ENCODE measurements around the gene SHC3. TPM values are rescaled to one million over a fixed set of nuclear protein-coding genes. Genes with fewer than 3 reads are reported as not detected.

SHC3 gene
- total RNA-seq, 2 experiments from 2014 or later = not detected

- DNase-seq = no peak
- ChIA-PET CTCF (no interaction called here), POLR2A (no interaction called here)
- Mint-ChIP-seq H3K9me3 (no peaks in the 10 kb centered on the region), H3K4me1 (no peaks in the 10 kb centered on the region), H3K27me3 (peaks cover 6% of the 10 kb centered on the region), H3K27ac (no peak overlapping the region), H3K4me3 (no peak overlapping the region), H3K36me3 (ENCODE audit: low read depth) (no peaks in the 10 kb centered on the region)
Observed at GRCh38 chr9:89097219-89097618, 81.4 kb downstream of the SHC3 start.

- Mint-ChIP-seq H3K36me3 (ENCODE audit: low read depth) (no peaks in the 10 kb centered on the region), H3K9me3 (no peaks in the 10 kb centered on the region), H3K4me1 (no peaks in the 10 kb centered on the region), H3K27me3 (peaks cover 3% of the 10 kb centered on the region), H3K4me3 (no peak overlapping the region), H3K27ac (no peak overlapping the region)
- ChIA-PET CTCF (no interaction called here), POLR2A (no interaction called here)
- DNase-seq = no peak
Observed at GRCh38 chr9:89096807-89097206, 81.8 kb downstream of the SHC3 start.

- ChIA-PET POLR2A (no interaction called here), CTCF (no interaction called here)
- Mint-ChIP-seq H3K36me3 (ENCODE audit: low read depth) (no peaks in the 10 kb centered on the region), H3K4me1 (no peaks in the 10 kb centered on the region), H3K9me3 (no peaks in the 10 kb centered on the region), H3K4me3 (no peak overlapping the region), H3K27me3 (peaks cover 2% of the 10 kb centered on the region), H3K27ac (no peak overlapping the region)
- no peak for DNase-seq
Observed at GRCh38 chr9:89095761-89096528, 82.7 kb downstream of the SHC3 start.

DNA sequence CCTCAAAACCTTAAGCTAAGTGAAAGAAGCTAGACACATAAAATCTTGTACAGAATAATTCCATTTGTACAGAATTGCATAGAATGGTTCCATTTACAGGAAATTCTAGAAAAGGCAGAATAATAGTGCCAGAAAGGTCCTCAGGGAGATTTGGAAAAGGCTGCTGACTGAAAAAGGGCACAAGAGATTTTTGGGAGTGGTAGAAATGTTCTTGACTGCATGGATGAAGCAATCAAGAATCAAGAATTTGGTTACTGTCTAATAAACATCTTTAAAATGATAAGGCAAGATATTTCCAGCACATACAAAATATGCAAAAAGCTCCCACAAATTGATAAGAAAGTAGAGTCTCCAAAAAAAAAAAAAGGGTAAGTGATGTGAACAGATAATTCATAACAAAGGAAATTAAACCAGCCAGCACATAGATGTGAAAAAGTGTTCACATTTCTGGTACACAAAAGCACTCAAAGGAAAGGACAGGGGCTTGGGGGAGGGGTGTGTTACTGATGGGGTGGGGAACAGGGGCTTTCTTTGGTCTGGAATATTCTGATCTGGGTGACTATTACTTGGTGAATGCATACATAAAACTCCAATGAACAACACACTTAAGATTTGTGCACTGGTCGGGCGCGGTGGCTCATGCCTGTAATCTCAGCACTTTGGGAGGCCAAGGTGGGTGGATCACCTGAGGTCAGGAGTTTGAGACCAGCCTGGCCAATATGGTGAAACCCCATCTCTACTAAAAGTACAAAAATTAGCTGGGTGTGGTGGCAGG is 85.2 kb downstream of the SHC3 start:
- POLR2A ChIA-PET = no interaction called here
- CTCF ChIA-PET = no interaction called here
- Mint-ChIP-seq H3K4me1 (no peaks in the 10 kb centered on the region), H3K4me3 (no peak overlapping the region), H3K36me3 (ENCODE audit: low read depth) (no peaks in the 10 kb centered on the region), H3K27me3 (peaks cover 2% of the 10 kb centered on the region), H3K9me3 (no peaks in the 10 kb centered on the region), H3K27ac (no peak overlapping the region)
- no peak for DNase-seq

DNA sequence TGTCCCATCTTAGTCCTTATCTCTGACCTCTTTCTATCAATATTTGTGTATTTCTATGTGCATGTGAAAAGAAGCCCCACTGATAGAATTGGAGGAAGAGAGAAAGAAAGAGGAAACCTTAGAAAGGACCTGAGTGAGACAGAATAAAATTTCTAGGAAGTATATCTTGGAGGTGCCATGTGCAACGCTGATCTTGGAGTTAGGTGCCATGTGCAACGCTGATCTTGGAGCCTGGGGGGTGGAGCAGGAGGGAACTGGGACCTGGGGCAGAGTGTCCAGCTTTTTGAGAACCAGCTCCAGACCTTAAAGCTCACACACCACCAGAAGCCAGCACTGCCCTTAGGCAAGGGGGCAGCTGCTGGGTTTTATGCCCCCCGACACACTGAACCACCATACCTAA is 89.4 kb downstream of the SHC3 start:
- no peak overlapping the region for H3K27ac Mint-ChIP-seq
- POLR2A ChIA-PET = no interaction called here
- H3K9me3 Mint-ChIP-seq = no peaks in the 10 kb centered on the region
- no peaks in the 10 kb centered on the region for H3K4me1 Mint-ChIP-seq
- no peaks in the 10 kb centered on the region for H3K27me3 Mint-ChIP-seq
- no peaks in the 10 kb centered on the region for H3K36me3 Mint-ChIP-seq (ENCODE audit: low read depth)
- no peak for DNase-seq
- no peak overlapping the region for H3K4me3 Mint-ChIP-seq
- CTCF ChIA-PET = no interaction called here

- H3K9me3 Mint-ChIP-seq = no peaks in the 10 kb centered on the region
Observed at GRCh38 chr9:89083626-89084025, 95.0 kb downstream of the SHC3 start.

DNA sequence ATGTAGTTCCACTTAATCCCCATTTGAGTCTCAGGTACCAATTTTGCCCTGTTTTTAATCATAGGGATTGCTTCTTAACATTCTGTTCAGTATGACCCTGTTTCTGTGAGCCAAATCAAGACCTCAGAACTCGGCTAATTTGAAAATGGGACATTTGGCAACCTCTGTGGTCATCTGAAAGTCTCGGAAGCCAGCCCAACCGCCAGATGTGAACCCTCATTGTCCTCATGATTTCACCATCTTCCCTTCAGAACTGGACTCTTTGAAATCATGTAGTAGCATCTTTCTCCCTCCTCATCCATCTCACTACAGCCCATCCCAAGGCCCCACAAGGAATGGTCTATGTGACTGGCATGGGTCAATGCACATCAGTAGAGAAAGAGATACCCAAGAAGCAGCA is 98.4 kb downstream of the SHC3 start:
- Mint-ChIP-seq H3K4me1 (no peaks in the 10 kb centered on the region), H3K27ac (no peak overlapping the region), H3K4me3 (no peak overlapping the region), H3K9me3 (no peaks in the 10 kb centered on the region), H3K27me3 (peaks cover 15% of the 10 kb centered on the region), H3K36me3 (ENCODE audit: low read depth) (no peaks in the 10 kb centered on the region)
- ChIA-PET POLR2A (no interaction called here), CTCF (no interaction called here)
- no peak for DNase-seq

More at GRCh38 chr9:89083626-89084025, 95.0 kb downstream of the SHC3 start:
- ChIA-PET CTCF (interaction anchor here (0.5 kb wide), 1 partner anchor 15 kb away, joined by 3 read pairs; no protein-coding TSS in a partner anchor), POLR2A (no interaction called here)
- Mint-ChIP-seq H3K4me3 (no peak overlapping the region), H3K27me3 (peaks cover 4% of the 10 kb centered on the region), H3K4me1 (no peaks in the 10 kb centered on the region), H3K27ac (no peak overlapping the region), H3K36me3 (ENCODE audit: low read depth) (no peaks in the 10 kb centered on the region)
- no peak for DNase-seq

GRCh38 chr9:89079391-89079790 is 99.2 kb downstream of the SHC3 start:
- Mint-ChIP-seq H3K27me3 (peaks cover 15% of the 10 kb centered on the region), H3K27ac (no peak overlapping the region), H3K4me3 (no peak overlapping the region), H3K4me1 (no peaks in the 10 kb centered on the region), H3K36me3 (ENCODE audit: low read depth) (no peaks in the 10 kb centered on the region), H3K9me3 (no peaks in the 10 kb centered on the region)
- DNase-seq = no peak
- POLR2A ChIA-PET = no interaction called here
- CTCF ChIA-PET = no interaction called here

DNA sequence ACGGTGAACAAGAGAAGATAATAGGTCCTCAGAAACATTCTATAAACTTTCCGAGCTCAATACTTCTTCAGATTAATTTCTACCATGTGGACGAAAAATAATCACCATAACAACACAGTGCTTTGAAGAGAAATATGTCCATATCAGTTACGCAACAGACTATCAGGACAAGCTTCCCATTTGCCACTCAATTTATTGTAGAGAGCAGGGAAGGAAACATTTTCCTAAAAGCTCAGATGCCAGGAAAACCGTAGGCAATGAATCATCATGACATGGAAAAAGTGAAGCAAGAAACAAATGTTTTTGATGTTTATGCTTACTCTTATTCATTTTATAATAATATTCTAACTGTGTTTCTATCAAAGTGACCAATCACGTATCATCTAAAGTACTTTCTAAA is 99.8 kb downstream of the SHC3 start:
- peaks cover 15% of the 10 kb centered on the region for H3K27me3 Mint-ChIP-seq
- no peaks in the 10 kb centered on the region for H3K4me1 Mint-ChIP-seq
- no peak for DNase-seq
- H3K9me3 Mint-ChIP-seq = no peaks in the 10 kb centered on the region
- CTCF ChIA-PET = no interaction called here
- POLR2A ChIA-PET = no interaction called here
- H3K36me3 Mint-ChIP-seq (ENCODE audit: low read depth) = no peaks in the 10 kb centered on the region
- no peak overlapping the region for H3K4me3 Mint-ChIP-seq
- H3K27ac Mint-ChIP-seq = no peak overlapping the region

DNA sequence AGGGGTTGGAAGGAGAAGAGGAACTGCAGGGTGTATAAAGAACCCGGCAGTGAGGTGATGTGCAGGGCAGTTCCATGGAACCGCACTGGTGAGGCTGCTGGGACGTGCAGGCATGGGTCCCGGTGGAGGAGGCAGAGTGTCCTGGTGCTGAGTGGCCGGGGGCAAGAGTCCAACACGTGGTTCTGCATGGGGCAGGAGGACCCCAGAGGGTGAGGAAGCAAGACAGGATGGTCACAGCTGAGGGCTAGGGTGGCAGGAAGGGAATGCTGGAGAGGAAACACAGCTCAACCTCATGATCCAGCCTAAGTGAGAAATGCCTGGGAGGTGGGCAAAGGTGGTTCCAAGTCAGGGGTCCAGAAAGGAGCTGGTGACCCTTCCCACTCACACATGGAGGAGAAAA is 100.2 kb downstream of the SHC3 start:
- Mint-ChIP-seq H3K4me1 (no peaks in the 10 kb centered on the region), H3K4me3 (no peak overlapping the region), H3K36me3 (ENCODE audit: low read depth) (no peaks in the 10 kb centered on the region), H3K9me3 (no peaks in the 10 kb centered on the region), H3K27me3 (peaks cover 15% of the 10 kb centered on the region), H3K27ac (no peak overlapping the region)
- ChIA-PET POLR2A (no interaction called here), CTCF (no interaction called here)
- DNase-seq = no peak

DNA sequence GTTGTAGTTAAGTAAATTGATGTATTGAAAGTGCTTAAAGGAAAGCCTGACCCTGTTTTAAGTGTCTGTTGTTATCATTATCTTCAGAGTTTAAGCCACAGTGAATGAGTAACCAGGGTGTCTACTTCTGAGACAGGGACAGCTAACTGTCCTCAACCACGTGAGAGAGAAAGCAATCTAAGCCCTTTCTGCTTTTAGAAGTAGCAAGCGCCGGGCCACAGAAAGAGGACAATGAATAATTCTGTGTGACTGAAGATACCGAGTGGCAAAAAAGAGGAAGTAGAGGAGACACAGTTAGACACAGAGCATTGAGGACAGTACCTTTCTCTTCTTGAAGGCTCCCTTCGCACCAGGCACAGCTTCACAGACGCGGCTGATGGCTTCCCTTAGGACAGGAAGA is 101.1 kb downstream of the SHC3 start:
- Mint-ChIP-seq H3K9me3 (no peaks in the 10 kb centered on the region), H3K27me3 (peaks cover 13% of the 10 kb centered on the region), H3K36me3 (ENCODE audit: low read depth) (no peaks in the 10 kb centered on the region), H3K4me3 (no peak overlapping the region), H3K4me1 (no peaks in the 10 kb centered on the region), H3K27ac (no peak overlapping the region)
- ChIA-PET CTCF (no interaction called here), POLR2A (no interaction called here)
- DNase-seq = no peak

DNA sequence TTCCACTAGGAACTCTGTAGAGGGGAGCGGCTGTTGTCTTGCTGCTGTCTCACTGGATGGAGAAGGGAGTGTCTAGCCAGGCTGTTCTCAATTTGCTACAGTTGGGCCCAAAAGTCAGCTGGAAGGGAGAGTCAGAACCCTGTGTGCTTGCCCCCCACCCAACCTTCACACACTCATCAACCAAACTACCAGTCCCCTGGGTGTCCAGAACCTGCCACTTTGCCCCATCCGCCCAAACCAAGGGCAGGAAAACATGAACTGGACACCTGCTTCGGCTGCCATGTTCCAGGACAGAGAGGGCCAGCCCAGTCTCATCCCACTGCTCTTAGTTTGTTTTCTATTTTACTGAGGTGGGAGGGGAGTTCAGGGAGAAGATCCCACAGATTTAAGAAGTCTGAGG is 105.2 kb downstream of the SHC3 start:
- ChIA-PET CTCF (no interaction called here), POLR2A (no interaction called here)
- no peaks in the 10 kb centered on the region for H3K9me3 Mint-ChIP-seq
- DNase-seq = no peak
- H3K4me3 Mint-ChIP-seq = no peak overlapping the region
- H3K27ac Mint-ChIP-seq = no peak overlapping the region
- H3K36me3 Mint-ChIP-seq (ENCODE audit: low read depth) = no peaks in the 10 kb centered on the region
- no peaks in the 10 kb centered on the region for H3K4me1 Mint-ChIP-seq
- H3K27me3 Mint-ChIP-seq = peaks cover 9% of the 10 kb centered on the region

- H3K4me1 Mint-ChIP-seq = no peaks in the 10 kb centered on the region
- peaks cover 1% of the 10 kb centered on the region for H3K27me3 Mint-ChIP-seq
- no peaks in the 10 kb centered on the region for H3K36me3 Mint-ChIP-seq (ENCODE audit: low read depth)
- no peak overlapping the region for H3K27ac Mint-ChIP-seq
- DNase-seq = no peak
- H3K4me3 Mint-ChIP-seq = no peak overlapping the region
- no peaks in the 10 kb centered on the region for H3K9me3 Mint-ChIP-seq
- POLR2A ChIA-PET = no interaction called here
- CTCF ChIA-PET = no interaction called here
Observed at GRCh38 chr9:89071591-89071990, 107.0 kb downstream of the SHC3 start.

GRCh38 chr9:89066835-89067234 is 111.8 kb downstream of the SHC3 start:
- no peaks in the 10 kb centered on the region for H3K9me3 Mint-ChIP-seq
- CTCF ChIA-PET = no interaction called here
- H3K4me3 Mint-ChIP-seq = no peak overlapping the region
- H3K27ac Mint-ChIP-seq = no peak overlapping the region
- no peaks in the 10 kb centered on the region for H3K36me3 Mint-ChIP-seq (ENCODE audit: low read depth)
- no peak for DNase-seq
- POLR2A ChIA-PET = no interaction called here
- H3K27me3 Mint-ChIP-seq = no peaks in the 10 kb centered on the region
- H3K4me1 Mint-ChIP-seq = no peaks in the 10 kb centered on the region
